Measurements from ENCODE around the gene RELT.

Gene RELT

GRCh38 chr11:73376160-73376802 is at the start of gene RELT:
Gene RELT (plus strand): TSS chr11:73376399. CDS start chr11:73389137, 12,738 bp downstream.
- peak; percentile 83 for DNase-seq (ENCODE audit: low read depth)

GRCh38 chr11:73326929-73327811 is 49.0 kb upstream of the RELT start:
- no peak for DNase-seq (ENCODE audit: low read depth)

- DNase-seq (ENCODE audit: low read depth), result no peak
Observed at GRCh38 chr11:73327812-73328364, 48.3 kb upstream of the RELT start.

GRCh38 chr11:73330569-73331093 is 45.6 kb upstream of the RELT start:
- DNase-seq (ENCODE audit: low read depth), result peak; percentile 68

GRCh38 chr11:73331138-73331916 is 44.9 kb upstream of the RELT start:
- DNase-seq (ENCODE audit: low read depth), result peak; percentile 76

GRCh38 chr11:73333173-73333572 is 43.0 kb upstream of the RELT start:
- DNase-seq (ENCODE audit: low read depth), result no peak

GRCh38 chr11:73333640-73334383 is 42.4 kb upstream of the RELT start:
- DNase-seq (ENCODE audit: low read depth), result no peak

- DNase-seq (ENCODE audit: low read depth), result peak; percentile 95
Observed at GRCh38 chr11:73334384-73335203, 41.6 kb upstream of the RELT start.

- DNase-seq (ENCODE audit: low read depth), result peak; percentile 68
Observed at GRCh38 chr11:73335204-73335923, 40.8 kb upstream of the RELT start.

GRCh38 chr11:73337846-73338245 is 38.4 kb upstream of the RELT start:
- DNase-seq (ENCODE audit: low read depth), result no peak

GRCh38 chr11:73338279-73338678 is 37.9 kb upstream of the RELT start:
- DNase-seq (ENCODE audit: low read depth), result no peak

- DNase-seq (ENCODE audit: low read depth), result no peak
Observed at GRCh38 chr11:73340164-73340563, 36.0 kb upstream of the RELT start.

GRCh38 chr11:73342633-73343032 is 33.6 kb upstream of the RELT start:
- no peak for DNase-seq (ENCODE audit: low read depth)

- no peak for DNase-seq (ENCODE audit: low read depth)
Observed at GRCh38 chr11:73343076-73343873, 32.9 kb upstream of the RELT start.

- DNase-seq (ENCODE audit: low read depth), result no peak
Observed at GRCh38 chr11:73344191-73344607, 32.0 kb upstream of the RELT start.

- no peak for DNase-seq (ENCODE audit: low read depth)
Observed at GRCh38 chr11:73345481-73346160, 30.6 kb upstream of the RELT start.

GRCh38 chr11:73346186-73346935 is 29.8 kb upstream of the RELT start:
- no peak for DNase-seq (ENCODE audit: low read depth)
